HuH-7.5 (cell line): ENCODE results near the gene IL31RA.
"Not testable (repeated sequence)": the region's sequence is repeated elsewhere in the genome, so short reads cannot be mapped to it uniquely, and the experiment has no call there.

ENCODE experiments used
- DNase-seq: peaks from one replicate; pipeline ENCODE4 v3.0.0; 2011; ENCODE audit warnings: low spot score

Gene IL31RA

GRCh38 chr5:55926476-55926875 lies 75.3 kb downstream of the IL31RA start:
- no peak for DNase-seq

- no peak for DNase-seq
Observed at GRCh38 chr5:55927861-55928655, 76.9 kb downstream of the IL31RA start.

- DNase-seq: no peak
Observed at GRCh38 chr5:55929020-55929799, 78.1 kb downstream of the IL31RA start.

GRCh38 chr5:55932700-55933099 lies 81.5 kb downstream of the IL31RA start:
- DNase-seq: no peak

- DNase-seq: no peak
Observed at GRCh38 chr5:55933377-55934114, 82.4 kb downstream of the IL31RA start.

GRCh38 chr5:55934115-55934613 lies 83.0 kb downstream of the IL31RA start:
- DNase-seq: peak; percentile 68

- DNase-seq: no peak
Observed at GRCh38 chr5:55934720-55935119, 83.6 kb downstream of the IL31RA start.

- DNase-seq: no peak
Observed at GRCh38 chr5:55935371-55935770, 84.2 kb downstream of the IL31RA start.

GRCh38 chr5:55936100-55936693 lies 85.0 kb downstream of the IL31RA start:
- DNase-seq: no peak

- not testable (repeated sequence) for DNase-seq
Observed at GRCh38 chr5:55937598-55937997, 86.4 kb downstream of the IL31RA start.

GRCh38 chr5:55941154-55941553 lies 90.0 kb downstream of the IL31RA start:
- DNase-seq: not testable (repeated sequence)

GRCh38 chr5:55959208-55959607 lies 108.1 kb downstream of the IL31RA start:
- no peak for DNase-seq

GRCh38 chr5:55960779-55961178 lies 109.6 kb downstream of the IL31RA start:
- DNase-seq: no peak

- DNase-seq: no peak
Observed at GRCh38 chr5:55965525-55965924, 114.4 kb downstream of the IL31RA start.

- no peak for DNase-seq
Observed at GRCh38 chr5:55966284-55966683, 115.1 kb downstream of the IL31RA start.

GRCh38 chr5:55969956-55970355 lies 118.8 kb downstream of the IL31RA start:
- no peak for DNase-seq
